HCT116 (cell line): ENCODE results near the gene IQGAP3. TPM values are rescaled to one million over a fixed set of nuclear protein-coding genes. Genes with fewer than 3 reads are reported as not detected.

ENCODE experiments used
- ATAC-seq: fragments of 200-7000 bp; cut with Tn5 transposase; 2 replicates; pipeline ENCODE4 v1.9.1; 2020; ENCODE audit warnings: mild to moderate bottlenecking, moderate library complexity
- BruUV-seq: library from RNA; stranded (reverse); fragments of 400-500 nt; replicated peaks from 2 replicates; lab custom pipeline; 2021; lab: Mats Ljungman, UMichigan
- CTCF ChIA-PET: fragments of 300-600 bp; sonication (Branson Sonifier 250); formaldehyde crosslinking; loops from one replicate; lab custom pipeline; 2021; ENCODE audit warnings: antibody characterized with exemption; lab: Charles Lee
- POLR2A ChIA-PET: fragments of 300-600, 350-600 bp; sonication (Branson Sonifier 250); formaldehyde crosslinking; loops from one replicate; lab custom pipeline; 2021; ENCODE audit warnings: antibody characterized with exemption; lab: Charles Lee
- RAD21 ChIA-PET, 2 experiments: fragments of 300-600 bp; sonication (Branson Sonifier 250); formaldehyde crosslinking; loops; one replicate each; lab custom pipeline; 2023; ENCODE audit warnings: low total read pairs in 2 of 2; ENCODE audit not compliant: uncharacterized antibody in 2 of 2, unreplicated experiment in 2 of 2, low non-redundant PET in 1 of 2; lab: Charles Lee
- DNase-seq: peaks from one replicate; pipeline ENCODE4 v3.0.0-alpha.2; 2010; ENCODE audit warnings: low read depth, low spot score
- H2AFZ ChIP-seq: fragments of 200-600 bp; shearing (Covaris generic), sonication (generic); 2 replicates; pipeline ENCODE4 v1.6.1; 2017; ENCODE audit warnings: low read depth, mixed run types, mixed read lengths, antibody characterized with exemption, low read length; ENCODE audit not compliant: poor library complexity, severe bottlenecking
- H3K27ac ChIP-seq: 2 replicates; pipeline ENCODE4 v1.5.1; 2012; ENCODE audit warnings: low read depth, low read length
- H3K27me3 ChIP-seq: fragments of 200-600 bp; sonication (generic); 2 replicates; pipeline ENCODE4 v1.6.1; 2016; ENCODE audit warnings: mixed run types, low read length, mixed read lengths; ENCODE audit not compliant: insufficient read depth
- H3K36me3 ChIP-seq, 2 experiments: fragments of 200-500 bp in 1 of 2; fragments of 200-600 bp in 1 of 2; sonication (Bioruptor generic) in 1 of 2; sonication (generic) in 1 of 2; 2 replicates each; pipeline versions ENCODE4 v1.5.1 to v1.6.1; 2014 to 2016; ENCODE audit warnings: low read length in 2 of 2, inconsistent platforms in 1 of 2, mixed read lengths in 1 of 2, mixed run types in 1 of 2; ENCODE audit not compliant: insufficient read depth in 2 of 2, control insufficient read depth in 1 of 2
- H3K4me1 ChIP-seq, 2 experiments: fragments of 200-600 bp in 1 of 2; sonication (generic) in 1 of 2; 2 replicates each; pipeline versions ENCODE4 v1.5.1 to v1.6.1; 2012 to 2017; ENCODE audit warnings: low read length in 2 of 2, inconsistent platforms in 1 of 2, mild to moderate bottlenecking in 1 of 2, mixed read lengths in 1 of 2, mixed run types in 1 of 2, moderate library complexity in 1 of 2; ENCODE audit not compliant: insufficient read depth in 2 of 2, control insufficient read depth in 1 of 2
- H3K4me2 ChIP-seq: fragments of 200-600 bp; sonication (generic); 2 replicates; pipeline ENCODE4 v1.6.1; 2017; ENCODE audit warnings: mixed run types, low read length, mixed read lengths
- H3K4me3 ChIP-seq, 2 experiments: fragments of 200-600 bp in 1 of 2; sonication (generic) in 1 of 2; replicated peaks in 1 of 2; 2 replicates each; pipeline ENCODE4 v1.5.1; 2011 to 2016; ENCODE audit warnings: low read length in 2 of 2, control low read depth in 1 of 2, low read depth in 1 of 2, mild to moderate bottlenecking in 1 of 2, mixed read lengths in 1 of 2, mixed run types in 1 of 2
- H3K79me2 ChIP-seq: fragments of 200-600 bp; sonication (generic); 2 replicates; pipeline ENCODE4 v1.6.1; 2017; ENCODE audit warnings: mild to moderate bottlenecking, mixed run types, low read length, moderate library complexity, mixed read lengths; ENCODE audit not compliant: insufficient read depth
- H3K9ac ChIP-seq: fragments of 200-600 bp; sonication (generic); 2 replicates; pipeline ENCODE4 v1.6.1; 2016; ENCODE audit warnings: low read length, mixed read lengths
- H3K9me2 ChIP-seq: fragments of 200-600 bp; sonication (generic), shearing (Covaris generic); 2 replicates; pipeline ENCODE4 v1.6.1; 2017; ENCODE audit warnings: mixed run types, mild to moderate bottlenecking, moderate library complexity; ENCODE audit not compliant: insufficient read depth
- H3K9me3 ChIP-seq, 2 experiments: fragments of 200-500 bp in 1 of 2; fragments of 200-600 bp in 1 of 2; sonication (Bioruptor generic) in 1 of 2; sonication (generic) in 1 of 2; 2 replicates each; pipeline ENCODE4 v1.6.1; 2014 to 2017; ENCODE audit warnings: low read length in 2 of 2, mixed read lengths in 2 of 2, inconsistent platforms in 1 of 2, low read depth in 1 of 2, mild to moderate bottlenecking in 1 of 2, mixed run types in 1 of 2, moderate library complexity in 1 of 2; ENCODE audit not compliant: control insufficient read depth in 1 of 2, insufficient read depth in 1 of 2
- H4K20me1 ChIP-seq: fragments of 200-600 bp; sonication (generic), shearing (Covaris generic); 2 replicates; pipeline ENCODE4 v1.6.1; 2017; ENCODE audit warnings: mixed run types, mild to moderate bottlenecking, moderate library complexity; ENCODE audit not compliant: insufficient read depth
- CBX3 ChIP-seq: IDR thresholded peaks from 2 replicates; pipeline ENCODE4 v1.6.1; 2012; ENCODE audit warnings: low read depth
- CEBPB ChIP-seq: IDR thresholded peaks from 2 replicates; pipeline ENCODE4 v1.6.1; 2012; ENCODE audit warnings: low read depth
- CTCF ChIP-seq, 3 experiments: fragments of 200-600 bp in 1 of 3; sonication (generic) in 1 of 3; IDR thresholded peaks in 2 of 3; conservative IDR thresholded peaks in 1 of 3; 2 replicates each; pipeline ENCODE4 v1.5.1; 2012 to 2017; ENCODE audit warnings: low read depth in 2 of 3, low read length in 2 of 3, antibody characterized with exemption in 1 of 3, borderline replicate concordance in 1 of 3, control low read depth in 1 of 3, mild to moderate bottlenecking in 1 of 3, mixed read lengths in 1 of 3, mixed run types in 1 of 3, moderate library complexity in 1 of 3; ENCODE audit not compliant: insufficient read depth in 1 of 3
- ELF1 ChIP-seq: IDR thresholded peaks from 2 replicates; pipeline ENCODE4 v1.6.1; 2012; ENCODE audit warnings: low read depth, borderline replicate concordance
- EZH2 ChIP-seq: fragments of 200-600 bp; sonication (generic); IDR thresholded peaks from 2 replicates; pipeline ENCODE4 v1.6.1; 2017; ENCODE audit warnings: antibody characterized with exemption, mixed run types
- EZH2phosphoT487 ChIP-seq: fragments of 200-600 bp; IDR thresholded peaks from 2 replicates; pipeline ENCODE4 v1.6.1; 2018; ENCODE audit warnings: antibody characterized with exemption, borderline replicate concordance
- MAX ChIP-seq: IDR thresholded peaks from 2 replicates; pipeline ENCODE4 v1.6.1; 2012
- RAD21 ChIP-seq: IDR thresholded peaks from 2 replicates; pipeline ENCODE4 v1.6.1; 2012; ENCODE audit warnings: low read depth, mild to moderate bottlenecking
- REST ChIP-seq: IDR thresholded peaks from 2 replicates; pipeline ENCODE4 v1.6.1; 2012; ENCODE audit warnings: low read depth
- SP1 ChIP-seq: IDR thresholded peaks from 2 replicates; pipeline ENCODE4 v1.6.1; 2012; ENCODE audit warnings: low read depth
- SRF ChIP-seq: IDR thresholded peaks from 2 replicates; pipeline ENCODE4 v1.6.1; 2012; ENCODE audit warnings: low read depth
- ZBTB33 ChIP-seq: IDR thresholded peaks from 2 replicates; pipeline ENCODE4 v1.6.1; 2011; ENCODE audit warnings: mild to moderate bottlenecking, low read length, moderate library complexity; ENCODE audit not compliant: insufficient replicate concordance; ENCODE audit errors: extremely low read depth
- ZFX ChIP-seq: fragments of 450-650 bp; IDR thresholded peaks from 2 replicates; pipeline ENCODE4 v1.6.1; 2017
- ZNF274 ChIP-seq: fragments of 200-500 bp; sonication (Bioruptor generic); IDR thresholded peaks from 2 replicates; pipeline ENCODE4 v1.6.1; 2014; ENCODE audit warnings: mild to moderate bottlenecking, low read depth, low read length, inconsistent platforms
- intact Hi-C: fragments of 100-400 bp; cut with micrococcal nuclease; formaldehyde crosslinking; loops from 2 replicates; pipeline ENCODE4 v1.10.0; 2022
- total RNA-seq: library from RNA; stranded (reverse); gene quantifications from one replicate; pipeline ENCODE4 v1.2.1, GENCODE V29; 2021; ENCODE audit not compliant: unreplicated experiment

IQGAP3 gene
- total RNA-seq, 1 experiment from 2014 or later, result 38.8 TPM

GRCh38 chr1:156538711-156539440 lies 33.5 kb downstream of the IQGAP3 start (continued):
- TF ChIP-seq ZBTB33 (no peak), CEBPB (no peak)

- RAD21 ChIA-PET, result no interaction called here
Observed at GRCh38 chr1:156537027-156537426, 35.3 kb downstream of the IQGAP3 start.

More at GRCh38 chr1:156537027-156537426, 35.3 kb downstream of the IQGAP3 start:
- intact Hi-C loops, result no loop called here
- H3K36me3 ChIP-seq, result peaks cover 24 to 42% of the 10 kb centered on the region in 2 experiments
- H3K79me2 ChIP-seq, result no peaks in the 10 kb centered on the region
- ChIA-PET POLR2A (no interaction called here), CTCF (no interaction called here)
- no peak overlapping the region for H2AFZ ChIP-seq
- H3K27ac ChIP-seq, result no peak overlapping the region
- no TSS peak for BruUV-seq
- TF ChIP-seq EZH2phosphoT487 (no peak), SRF (no peak), ELF1 (no peak), REST (no peak), RAD21 (no peak), ZNF274 (no peak), MAX (no peak), ZFX (no peak), EZH2 (no peak), CBX3 (no peak), CTCF (IDR thresholded peaks at IDR 0.05 in 2 of 3, conservative IDR thresholded peaks at IDR 0.05 in 1 of 3; ENCODE audit: borderline replicate concordance in 1 of 3, insufficient read depth in 1 of 3, low read depth in 2 of 3, low read length in 2 of 3) (no peak), SP1 (no peak)
- no peak overlapping the region for H3K4me3 ChIP-seq
- H3K4me1 ChIP-seq, result no peaks in the 10 kb centered on the region
- no peak overlapping the region for H3K4me2 ChIP-seq
- no peaks in the 10 kb centered on the region for H3K9me2 ChIP-seq
- H4K20me1 ChIP-seq, result no peaks in the 10 kb centered on the region
- ATAC-seq (no peak), DNase-seq (no peak)
- H3K9ac ChIP-seq, result no peak overlapping the region
- H3K9me3 ChIP-seq, result no peaks in the 10 kb centered on the region
- no peaks in the 10 kb centered on the region for H3K27me3 ChIP-seq
